H1 (cell line): ENCODE data around the gene ANKRD26. TPM values are rescaled to one million over a fixed set of nuclear protein-coding genes. Genes with fewer than 3 reads are reported as not detected.

Experiments
- CTCF ChIA-PET: fragments of 300-600 bp; sonication (Branson Sonifier 250); formaldehyde crosslinking; loops from one replicate; lab custom pipeline; 2021; ENCODE audit not compliant: partially characterized antibody; lab: Charles Lee
- POLR2A ChIA-PET: fragments of 300-600 bp; sonication (Branson Sonifier 250); formaldehyde crosslinking; loops from one replicate; lab custom pipeline; 2021; ENCODE audit warnings: inconsistent platforms; ENCODE audit not compliant: partially characterized antibody; lab: Charles Lee
- DNase-seq, 2 experiments: peaks; one replicate each; pipeline versions ENCODE4 v3.0.0 to v3.0.0-alpha.2; 2010 to 2022; ENCODE audit warnings: low spot score in 2 of 2, low read depth in 1 of 2, mixed read lengths in 1 of 2
- FAIRE-seq: peaks from 2 replicates; lab custom pipeline; 2011; peaks lifted over from hg19 to GRCh38; lab: Jason Lieb, UNC
- H2AFZ ChIP-seq: 2 replicates; pipeline ENCODE4 v1.8.1; 2012; ENCODE audit warnings: low read length, inconsistent platforms
- H2AK5ac ChIP-seq: 2 replicates; pipeline ENCODE4 v1.6.1; 2013; ENCODE audit warnings: low read depth, low read length
- H2BK120ac ChIP-seq: replicated peaks from 2 replicates; pipeline ENCODE3; 2013; ENCODE audit warnings: low read depth, low read length, inconsistent platforms
- H2BK12ac ChIP-seq: 2 replicates; pipeline ENCODE4 v1.6.1; 2013; ENCODE audit warnings: low read depth, low read length
- H2BK15ac ChIP-seq: 2 replicates; pipeline ENCODE4 v1.6.1; 2013; ENCODE audit warnings: low read length
- H2BK20ac ChIP-seq: 2 replicates; pipeline ENCODE4 v1.6.1; 2013; ENCODE audit warnings: low read length
- H2BK5ac ChIP-seq: 2 replicates; pipeline ENCODE4 v1.6.1; 2013; ENCODE audit warnings: low read depth, low read length
- H3K14ac ChIP-seq: 2 replicates; pipeline ENCODE4 v1.6.1; 2013; ENCODE audit warnings: inconsistent platforms; ENCODE audit not compliant: insufficient read length
- H3K18ac ChIP-seq: 2 replicates; pipeline ENCODE4 v1.6.1; 2013; ENCODE audit warnings: low read length; ENCODE audit errors: extremely low read depth
- H3K23ac ChIP-seq: 2 replicates; pipeline ENCODE4 v1.6.1; 2013; ENCODE audit warnings: inconsistent platforms; ENCODE audit not compliant: insufficient read length
- H3K23me2 ChIP-seq: 2 replicates; pipeline ENCODE4 v1.6.1; 2013; ENCODE audit warnings: low read depth, low read length
- H3K27ac ChIP-seq: 2 replicates; pipeline ENCODE4 v1.6.1; 2011; ENCODE audit warnings: low read depth, low read length, inconsistent platforms
- H3K27me3 ChIP-seq, 4 experiments: replicated peaks in 1 of 4; 1 replicate in 1 of 4; 2 replicates in 3 of 4; pipeline versions ENCODE4 v1.6.1 to v1.8.1; 2011 to 2013; ENCODE audit warnings: low read length in 3 of 4, mild to moderate bottlenecking in 3 of 4, inconsistent platforms in 2 of 4, mixed read lengths in 2 of 4, moderate library complexity in 1 of 4; ENCODE audit not compliant: control insufficient read depth in 3 of 4, insufficient read depth in 3 of 4; ENCODE audit errors: extremely low read depth in 1 of 4
- H3K36me3 ChIP-seq, 4 experiments: 2 replicates each; pipeline versions ENCODE4 v1.6.1 to v1.8.1; 2011 to 2013; ENCODE audit warnings: mild to moderate bottlenecking in 4 of 4, low read length in 3 of 4, moderate library complexity in 2 of 4, control low read depth in 1 of 4, inconsistent platforms in 1 of 4; ENCODE audit not compliant: insufficient read depth in 4 of 4, control insufficient read depth in 2 of 4
- H3K4ac ChIP-seq: replicated peaks from 2 replicates; pipeline ENCODE3; 2013; ENCODE audit warnings: low read length, low read depth, mixed read lengths, inconsistent platforms; ENCODE audit not compliant: insufficient read length
- H3K4me1 ChIP-seq, 4 experiments: replicated peaks in 1 of 4; 1 replicate in 1 of 4; 2 replicates in 3 of 4; pipeline versions ENCODE4 v1.6.1 to v1.8.1; 2011 to 2013; ENCODE audit warnings: low read length in 3 of 4, inconsistent platforms in 2 of 4, mixed read lengths in 1 of 4; ENCODE audit not compliant: insufficient read depth in 4 of 4, control insufficient read depth in 3 of 4
- H3K4me2 ChIP-seq, 2 experiments: 2 replicates each; pipeline versions ENCODE4 v1.6.1 to v1.8.1; 2011 to 2013; ENCODE audit warnings: low read depth in 2 of 2, low read length in 2 of 2, control low read depth in 1 of 2, inconsistent platforms in 1 of 2, mild to moderate bottlenecking in 1 of 2; ENCODE audit not compliant: insufficient read depth in 1 of 2
- H3K4me3 ChIP-seq, 4 experiments: fragments of 200-600, 300-600 bp in 1 of 4; sonication (generic), shearing (Covaris generic), sonication (Bioruptor Twin) in 1 of 4; 2 replicates each; pipeline versions ENCODE4 v1.5.1 to v1.8.1; 2011 to 2016; ENCODE audit warnings: low read length in 4 of 4, low read depth in 3 of 4, control low read depth in 2 of 4, inconsistent platforms in 2 of 4, mild to moderate bottlenecking in 2 of 4, mixed read lengths in 1 of 4, moderate library complexity in 1 of 4; ENCODE audit not compliant: insufficient read depth in 2 of 4; ENCODE audit errors: extremely low read depth in 1 of 4
- H3K56ac ChIP-seq: replicated peaks from 2 replicates; pipeline ENCODE3; 2013; ENCODE audit warnings: low read depth, mild to moderate bottlenecking, mixed read lengths, low read length, inconsistent platforms; ENCODE audit not compliant: insufficient read length
- H3K79me1 ChIP-seq: 2 replicates; pipeline ENCODE4 v1.6.1; 2013; ENCODE audit warnings: low read depth, low read length, control low read depth
- H3K79me2 ChIP-seq, 2 experiments: 2 replicates each; pipeline versions ENCODE4 v1.6.1 to v1.8.1; 2012 to 2013; ENCODE audit warnings: low read length in 2 of 2, mild to moderate bottlenecking in 2 of 2, inconsistent platforms in 1 of 2; ENCODE audit not compliant: insufficient read depth in 2 of 2, control insufficient read depth in 1 of 2
- H3K9ac ChIP-seq, 4 experiments: replicated peaks in 1 of 4; 1 replicate in 1 of 4; 2 replicates in 3 of 4; pipeline versions ENCODE4 v1.6.1 to v1.8.1; 2011 to 2013; ENCODE audit warnings: low read depth in 3 of 4, low read length in 3 of 4, control low read depth in 2 of 4, mild to moderate bottlenecking in 2 of 4, moderate library complexity in 2 of 4, inconsistent platforms in 1 of 4; ENCODE audit errors: extremely low read depth in 1 of 4
- H3K9me3 ChIP-seq, 2 experiments: 2 replicates each; pipeline versions ENCODE4 v1.6.1 to v1.8.1; 2012 to 2013; ENCODE audit warnings: mild to moderate bottlenecking in 2 of 2, moderate library complexity in 2 of 2, control low read depth in 1 of 2, inconsistent platforms in 1 of 2, low read depth in 1 of 2, low read length in 1 of 2, mixed read lengths in 1 of 2; ENCODE audit not compliant: insufficient read depth in 2 of 2
- H4K20me1 ChIP-seq, 2 experiments: replicated peaks in 1 of 2; 2 replicates each; pipeline versions ENCODE3 to v1.8.1; 2011 to 2013; ENCODE audit warnings: inconsistent platforms in 2 of 2, low read length in 2 of 2, mild to moderate bottlenecking in 1 of 2; ENCODE audit not compliant: insufficient read depth in 2 of 2, control insufficient read depth in 1 of 2
- H4K5ac ChIP-seq: 2 replicates; pipeline ENCODE4 v1.6.1; 2013; ENCODE audit warnings: low read length, low read depth, mixed read lengths, inconsistent platforms; ENCODE audit not compliant: insufficient read length
- H4K8ac ChIP-seq: 2 replicates; pipeline ENCODE4 v1.8.0; 2013; ENCODE audit warnings: mild to moderate bottlenecking, moderate library complexity, low read length, inconsistent platforms; ENCODE audit not compliant: insufficient read depth; ENCODE audit errors: extremely low read depth
- H4K91ac ChIP-seq: replicated peaks from 2 replicates; pipeline ENCODE3; 2013; ENCODE audit warnings: low read length, mixed read lengths, inconsistent platforms; ENCODE audit not compliant: insufficient read length
- CHD2 ChIP-seq: IDR thresholded peaks from 2 replicates; pipeline ENCODE4 v1.6.1; 2012; ENCODE audit warnings: low read length, improper control_type of control experiment
- KDM1A ChIP-seq: fragments of 200-600, 300-600 bp; sonication (generic); IDR thresholded peaks from 2 replicates; pipeline ENCODE4 v1.7.1; 2016; ENCODE audit warnings: mild to moderate bottlenecking, low read length, borderline replicate concordance
- POLR2AphosphoS5 ChIP-seq: IDR thresholded peaks from 2 replicates; pipeline ENCODE4 v1.6.1; 2011; ENCODE audit warnings: low read depth, low read length
- WGBS, 2 experiments: shearing (Covaris generic) in 1 of 2; methylation state at CpG; one replicate each; pipeline versions ENCODE4 v1.1.6 to v1.1.7; 2013 to 2015; ENCODE audit warnings: low lambda C conversion rate in 2 of 2, mixed read lengths in 2 of 2, inconsistent platforms in 1 of 2, low coverage in 1 of 2, missing lambda C conversion rate in 1 of 2; ENCODE audit not compliant: insufficient replicate concordance in 2 of 2, insufficient coverage in 1 of 2, insufficient read length in 1 of 2; ENCODE audit errors: extremely low coverage in 1 of 2, missing lambda C conversion rate in 1 of 2; 5-methylcytosine and 5-hydroxymethylcytosine counted together
- polyA plus RNA-seq, 7 experiments: library from polyadenylated mRNA; depleted of rRNA in 3 of 7; stranded (reverse) in 5 of 7; unstranded in 2 of 7; fragments of >200 nt in 5 of 7; fragments of 200-250 nt in 2 of 7; gene quantifications; 1 replicate in 5 of 7; 2 replicates in 1 of 7; 4 replicates in 1 of 7; pipeline versions ENCODE4 v1.2.1 to v1.2.3, GENCODE V29; 2011 to 2013; ENCODE audit warnings: missing spikeins in 2 of 7, mixed read lengths in 2 of 7
- total RNA-seq: library from RNA; stranded (reverse); fragmentation: NEBNext Ultra II Directional; extraction: Animal tissue kit (Norgen Biotek cat#: 25700); gene quantifications from 2 replicates; pipeline ENCODE4 v1.2.1, GENCODE V29; 2021
- TF ChIP-seq, protein P1 (sequence below): IDR thresholded peaks from 2 replicates; pipeline ENCODE4 v1.6.1; 2011; ENCODE audit warnings: low read length, improper control_type of control experiment

ANKRD26 gene
- total and polyA plus RNA-seq, 2 of the 8 experiments (the other 6 are each of a cell fraction or from before 2014, with no cell fraction given): 1.3 to 8.8 TPM

DNA sequence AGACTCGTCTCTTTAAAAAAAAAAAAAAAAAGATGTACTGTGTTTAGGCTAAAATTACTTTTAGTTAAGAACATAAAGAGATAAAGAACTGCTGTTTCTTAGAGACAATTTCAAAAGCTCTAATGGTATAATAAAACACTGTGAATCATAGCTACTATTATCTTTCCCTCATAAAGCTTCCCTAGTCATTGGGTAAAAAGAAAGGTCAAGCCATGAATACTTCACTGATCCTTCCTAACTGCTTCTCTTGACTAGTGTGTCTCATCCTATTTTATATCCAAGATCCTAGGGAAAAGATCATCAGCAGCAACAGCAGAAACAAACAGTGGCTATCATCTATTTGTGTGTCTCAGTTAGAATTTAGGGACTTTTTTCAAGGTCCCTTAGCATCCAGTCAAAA, 43.4 kb upstream of the ANKRD26 start:
- H3K18ac ChIP-seq: no peak overlapping the region
- no peak overlapping the region for H4K8ac ChIP-seq
- no peak overlapping the region for H4K5ac ChIP-seq
- no peaks in the 10 kb centered on the region; the same call in 1 of the 2 replicates for H3K23me2 ChIP-seq
- no peak overlapping the region for H2BK12ac ChIP-seq
- no peaks in the 10 kb centered on the region for H3K9me3 ChIP-seq
- no peak overlapping the region for H3K27ac ChIP-seq
- no peak overlapping the region for H2BK5ac ChIP-seq
- no peak overlapping the region for H2AFZ ChIP-seq
- H3K9ac ChIP-seq: no peak overlapping the region
- no peak for DNase-seq
- H3K79me1 ChIP-seq: peaks cover 2% of the 10 kb centered on the region; the same call in 1 of the 2 replicates
- no peak overlapping the region for H2BK20ac ChIP-seq
- peaks cover 4% of the 10 kb centered on the region in 2 experiments for H4K20me1 ChIP-seq
- no peak overlapping the region for H2BK120ac ChIP-seq
- no peak for TF ChIP-seq CHD2
- no peak for TF ChIP-seq KDM1A
- no peak for TF ChIP-seq POLR2AphosphoS5
- TF ChIP-seq, protein P1, sequence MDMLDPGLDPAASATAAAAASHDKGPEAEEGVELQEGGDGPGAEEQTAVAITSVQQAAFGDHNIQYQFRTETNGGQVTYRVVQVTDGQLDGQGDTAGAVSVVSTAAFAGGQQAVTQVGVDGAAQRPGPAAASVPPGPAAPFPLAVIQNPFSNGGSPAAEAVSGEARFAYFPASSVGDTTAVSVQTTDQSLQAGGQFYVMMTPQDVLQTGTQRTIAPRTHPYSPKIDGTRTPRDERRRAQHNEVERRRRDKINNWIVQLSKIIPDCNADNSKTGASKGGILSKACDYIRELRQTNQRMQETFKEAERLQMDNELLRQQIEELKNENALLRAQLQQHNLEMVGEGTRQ: no peak
- TF ChIP-seq, all 59 proteins: peak for 0
- Histone ChIP-seq H2BK15ac (no peak overlapping the region), H3K36me3 (peaks cover 6 to 80% (median 46%) of the 10 kb centered on the region in 4 experiments), H3K14ac (no peak overlapping the region), H3K56ac (no peak overlapping the region), H3K4me2 (no peak overlapping the region), H3K79me2 (peaks cover 0 to 45% of the 10 kb centered on the region in 2 experiments; a peak in 3 of 4 replicates), H3K23ac (no peak overlapping the region), H3K4ac (no peak overlapping the region), H2AK5ac (no peak overlapping the region), H3K27me3 (no peaks in the 10 kb centered on the region), H3K4me3 (no peak overlapping the region), H4K91ac (no peak overlapping the region), H3K4me1 (peaks cover 0 to 2% (median 0%) of the 10 kb centered on the region in 4 experiments; a peak in 1 of 7 replicates)
- no CpG with 5 or more reads among the region's 1 CpG for WGBS, 2 experiments
- POLR2A ChIA-PET: interaction anchor here (0.7 to 9.0 kb wide), 3 partner anchors 11 to 21 kb away, joined by 3 to 48 read pairs (median 3); partner anchors contain the start of genes MASTL and YME1L1
- CTCF ChIA-PET: interaction anchor here (0.6 kb wide), 1 partner anchor 44 kb away, joined by 3 read pairs; no protein-coding TSS in a partner anchor
- no peak for FAIRE-seq
